HL-60/S4 treated with retinoic acid at 250 ng/mL for 4 days and 3 days (cell line): ENCODE data around the gene HIVEP2.

Experiments
- in situ Hi-C: fragments of 300-500 bp; cut with MboI; formaldehyde crosslinking; loops from 2 replicates; pipeline ENCODE4 v1.7.0; 2022; ENCODE audit warnings: low sequenced_read_pairs

HIVEP2 gene

GRCh38 chr6:142712231-142712630, 232.7 kb downstream of the HIVEP2 start:
- in situ Hi-C loops = no loop called here

GRCh38 chr6:142708651-142709050, 236.3 kb downstream of the HIVEP2 start:
- in situ Hi-C loops = no loop called here

GRCh38 chr6:142707255-142707654, 237.7 kb downstream of the HIVEP2 start:
- in situ Hi-C loops = no loop called here

- in situ Hi-C loops = no loop called here
Measured at GRCh38 chr6:142706210-142706609, 238.8 kb downstream of the HIVEP2 start.

GRCh38 chr6:142705054-142705453, 239.9 kb downstream of the HIVEP2 start:
- in situ Hi-C loops = no loop called here

- in situ Hi-C loops = no loop called here
Measured at GRCh38 chr6:142702501-142703460, 242.2 kb downstream of the HIVEP2 start.
